Activated CD4-positive, alpha-beta T cell treated with anti-CD3 and anti-CD28 coated beads for 36 hours (primary cell): ENCODE data around the gene OR4S2. TPM values are rescaled to one million over a fixed set of nuclear protein-coding genes. Genes with fewer than 3 reads are reported as not detected.

Source experiments
- ATAC-seq: fragments of 200-7000 bp; cut with Tn5 transposase; one replicate; pipeline ENCODE4 v1.10.0; 2021; ENCODE audit warnings: mild to moderate bottlenecking, moderate library complexity
- CTCF ChIA-PET: fragments of 350-600 bp; sonication (Branson Sonifier 250); formaldehyde crosslinking; loops from one replicate; lab custom pipeline; 2021; ENCODE audit warnings: antibody characterized with exemption; lab: Charles Lee
- POLR2A ChIA-PET: fragments of 350-600 bp; sonication (Branson Sonifier 250); formaldehyde crosslinking; loops from one replicate; lab custom pipeline; 2021; ENCODE audit warnings: antibody characterized with exemption, inconsistent platforms; lab: Charles Lee
- DNase-seq: peaks from one replicate; pipeline ENCODE4 v3.0.0-alpha.2; 2020
- H3K27ac Mint-ChIP-seq: one replicate; pipeline ENCODE4 v1.8.0; 2021; ENCODE audit warnings: mixed read lengths
- H3K27me3 Mint-ChIP-seq: one replicate; pipeline ENCODE4 v1.8.0; 2021; ENCODE audit warnings: mixed read lengths
- H3K36me3 Mint-ChIP-seq: one replicate; pipeline ENCODE4 v1.8.0; 2021; ENCODE audit warnings: low read depth, mixed read lengths
- H3K4me1 Mint-ChIP-seq: one replicate; pipeline ENCODE4 v1.8.0; 2021; ENCODE audit warnings: mixed read lengths
- H3K4me3 Mint-ChIP-seq: one replicate; pipeline ENCODE4 v1.8.0; 2021; ENCODE audit warnings: mild to moderate bottlenecking, moderate library complexity, mixed read lengths
- H3K9me3 Mint-ChIP-seq: one replicate; pipeline ENCODE4 v1.8.0; 2021; ENCODE audit warnings: low read depth, mixed read lengths
- intact Hi-C, 2 experiments: fragments of 100-400 bp; cut with DNase I in 1 of 2; cut with micrococcal nuclease in 1 of 2; formaldehyde crosslinking; loops; one replicate each; pipeline versions ENCODE4 v1.14.2 to v1.15.1; 2022 to 2024; cut with DNase I, micrococcal nuclease
- total RNA-seq, 2 experiments: library from RNA; stranded (reverse); gene quantifications; one replicate each; pipeline ENCODE4 v1.2.3, GENCODE V29; 2021

OR4S2 gene, protein sequence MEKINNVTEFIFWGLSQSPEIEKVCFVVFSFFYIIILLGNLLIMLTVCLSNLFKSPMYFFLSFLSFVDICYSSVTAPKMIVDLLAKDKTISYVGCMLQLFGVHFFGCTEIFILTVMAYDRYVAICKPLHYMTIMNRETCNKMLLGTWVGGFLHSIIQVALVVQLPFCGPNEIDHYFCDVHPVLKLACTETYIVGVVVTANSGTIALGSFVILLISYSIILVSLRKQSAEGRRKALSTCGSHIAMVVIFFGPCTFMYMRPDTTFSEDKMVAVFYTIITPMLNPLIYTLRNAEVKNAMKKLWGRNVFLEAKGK
- total RNA-seq: not detected

DNA sequence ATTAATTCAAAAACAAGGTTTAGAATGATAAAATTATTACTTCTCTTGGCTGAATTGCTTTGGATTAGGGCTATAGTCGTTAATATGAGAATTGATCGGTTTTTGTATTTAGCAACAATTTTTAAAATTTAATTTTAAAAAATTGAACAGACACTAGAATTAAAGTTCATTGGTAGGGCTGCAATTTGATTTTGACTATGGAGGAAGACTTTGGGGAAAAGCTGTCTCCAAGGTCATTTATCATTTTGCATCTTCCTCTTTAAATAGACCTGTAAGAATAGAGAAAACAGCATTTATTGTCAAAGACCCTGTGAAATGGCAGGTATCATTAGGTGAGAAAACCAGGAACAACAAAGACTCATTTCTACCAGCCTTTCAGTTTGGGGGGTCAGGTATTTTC is at the start of gene OR4S2:
Gene OR4S2, plus strand, starts transcription at position 301 of the 400 bp plus-strand sequence. CDS start 2,577 bp downstream, outside the sequence.
- POLR2A ChIA-PET: no interaction called here
- CTCF ChIA-PET: no interaction called here
- DNase-seq (no peak), ATAC-seq (no peak)
- no peaks in the 10 kb centered on the region for H3K27me3 Mint-ChIP-seq
- no peak within 1 kb of the TSS for H3K27ac Mint-ChIP-seq
- H3K4me1 Mint-ChIP-seq: no peaks in the 10 kb centered on the region
- peaks cover 2% of the 10 kb centered on the region for H3K9me3 Mint-ChIP-seq
- intact Hi-C loops: no loop called here
- no peak within 1 kb of the TSS for H3K4me3 Mint-ChIP-seq
- H3K36me3 Mint-ChIP-seq: no peaks in the 10 kb centered on the region

DNA sequence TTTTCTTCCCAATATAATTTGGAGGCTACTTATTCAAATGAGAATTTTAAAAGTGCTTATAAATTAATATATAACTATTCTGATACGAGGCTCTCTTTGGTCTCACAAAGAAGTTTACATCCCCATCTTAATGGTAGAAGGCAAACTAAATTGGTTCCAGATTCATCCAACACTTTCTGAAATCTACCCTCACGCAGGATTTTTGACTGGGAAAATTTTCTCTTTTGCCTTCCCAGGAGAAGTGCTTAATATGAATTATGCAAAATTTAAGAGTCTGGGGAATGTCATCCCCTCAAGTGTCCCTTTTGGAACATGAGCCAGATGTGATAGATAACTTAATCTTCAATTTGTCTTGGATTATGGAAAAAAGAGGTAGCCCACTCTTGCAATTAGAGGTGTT is 40.6 kb upstream of the OR4S2 start, which contains the start of gene OR4C11:
Gene OR4C11, minus strand, starts transcription at position 101 of the 400 bp plus-strand sequence. CDS start 3,272 bp downstream, outside the sequence.
- H3K36me3 Mint-ChIP-seq: no peaks in the 10 kb centered on the region
- H3K27me3 Mint-ChIP-seq: no peaks in the 10 kb centered on the region
- no peak within 1 kb of the TSS for H3K27ac Mint-ChIP-seq
- CTCF ChIA-PET: no interaction called here
- DNase-seq (no peak), ATAC-seq (no peak)
- H3K4me1 Mint-ChIP-seq: no peaks in the 10 kb centered on the region
- POLR2A ChIA-PET: no interaction called here
- intact Hi-C loops: no loop called here
- no peak within 1 kb of the TSS for H3K4me3 Mint-ChIP-seq
- no peaks in the 10 kb centered on the region for H3K9me3 Mint-ChIP-seq

DNA sequence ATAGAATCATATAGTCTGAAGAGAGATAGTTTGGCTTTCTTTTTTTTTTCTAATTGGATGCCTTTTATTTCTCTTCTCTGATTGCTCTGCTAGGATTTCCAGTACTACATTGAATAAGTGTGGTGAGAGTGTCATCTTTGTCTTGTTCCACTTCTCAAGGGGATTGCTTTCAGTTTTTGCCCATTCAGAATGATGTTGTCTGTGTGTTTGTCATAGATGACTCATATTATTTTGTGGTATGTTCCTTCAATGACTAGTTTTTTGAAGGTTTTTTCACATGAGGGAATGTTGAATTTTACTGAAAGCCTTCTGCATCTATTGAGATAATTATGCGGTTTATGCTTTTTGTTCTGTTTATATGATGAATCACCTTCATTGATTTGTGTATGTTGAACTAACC is 23.6 kb upstream of the OR4S2 start:
- Mint-ChIP-seq H3K36me3 (no peaks in the 10 kb centered on the region), H3K27me3 (no peaks in the 10 kb centered on the region), H3K9me3 (peaks cover 9% of the 10 kb centered on the region), H3K4me1 (no peaks in the 10 kb centered on the region), H3K27ac (no peak overlapping the region), H3K4me3 (no peak overlapping the region)
- ATAC-seq (no peak), DNase-seq (no peak)
- intact Hi-C loops: no loop called here
- ChIA-PET CTCF (no interaction called here), POLR2A (no interaction called here)

DNA sequence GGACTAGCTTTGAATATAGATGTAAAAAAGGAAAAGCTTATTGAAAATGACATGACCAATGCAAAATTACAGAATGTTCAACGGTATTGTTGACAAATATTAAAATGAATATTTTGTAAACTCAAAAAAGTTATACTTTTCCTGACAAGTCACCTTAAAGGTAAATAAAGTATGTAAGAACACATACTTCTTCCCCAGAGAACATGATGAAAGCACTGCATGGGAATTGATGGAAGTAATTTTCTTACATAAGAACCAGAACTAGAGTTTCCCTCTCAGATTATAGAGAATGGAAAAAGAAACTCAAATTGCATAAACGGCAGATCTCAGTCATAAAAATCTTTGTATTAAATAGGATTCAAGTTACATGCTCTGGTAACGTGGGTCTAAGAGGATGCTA is 13.3 kb upstream of the OR4S2 start, which contains the start of gene OR4P4:
Gene OR4P4, plus strand, starts transcription at position 301 of the 400 bp plus-strand sequence.
- H3K27ac Mint-ChIP-seq: no peak within 1 kb of the TSS
- CTCF ChIA-PET: no interaction called here
- intact Hi-C loops: no loop called here
- H3K36me3 Mint-ChIP-seq: no peaks in the 10 kb centered on the region
- H3K4me3 Mint-ChIP-seq: no peak within 1 kb of the TSS
- POLR2A ChIA-PET: no interaction called here
- DNase-seq (no peak), ATAC-seq (no peak)
- H3K9me3 Mint-ChIP-seq: peaks cover 3% of the 10 kb centered on the region
- H3K4me1 Mint-ChIP-seq: no peaks in the 10 kb centered on the region
- H3K27me3 Mint-ChIP-seq: no peaks in the 10 kb centered on the region

DNA sequence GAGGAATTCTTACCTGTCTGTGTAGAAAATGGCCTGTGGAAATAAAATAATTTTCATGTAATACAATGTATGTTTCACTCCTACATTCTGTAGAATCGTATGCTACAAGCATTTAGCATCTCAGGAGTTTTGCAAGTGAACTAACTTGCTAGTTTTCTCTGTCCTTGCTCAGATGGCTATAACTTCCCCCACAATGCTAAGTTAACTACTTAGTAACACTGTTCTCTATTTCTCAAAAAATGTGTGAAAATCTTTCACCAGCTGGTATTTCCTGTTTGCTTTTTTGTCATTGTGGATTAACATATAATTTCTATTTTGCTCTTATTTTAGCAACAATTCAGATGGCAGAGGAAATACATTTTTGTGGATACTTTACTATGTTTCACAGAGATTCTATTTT is 4.4 kb downstream of the OR4S2 start:
- H3K36me3 Mint-ChIP-seq: no peaks in the 10 kb centered on the region
- H3K4me3 Mint-ChIP-seq: no peak overlapping the region
- peaks cover 6% of the 10 kb centered on the region for H3K9me3 Mint-ChIP-seq
- no peak for ATAC-seq
- ChIA-PET CTCF (no interaction called here), POLR2A (no interaction called here)
- H3K4me1 Mint-ChIP-seq: no peaks in the 10 kb centered on the region
- no peak for DNase-seq
- no peaks in the 10 kb centered on the region for H3K27me3 Mint-ChIP-seq
- intact Hi-C loops: no loop called here
- H3K27ac Mint-ChIP-seq: no peak overlapping the region

DNA sequence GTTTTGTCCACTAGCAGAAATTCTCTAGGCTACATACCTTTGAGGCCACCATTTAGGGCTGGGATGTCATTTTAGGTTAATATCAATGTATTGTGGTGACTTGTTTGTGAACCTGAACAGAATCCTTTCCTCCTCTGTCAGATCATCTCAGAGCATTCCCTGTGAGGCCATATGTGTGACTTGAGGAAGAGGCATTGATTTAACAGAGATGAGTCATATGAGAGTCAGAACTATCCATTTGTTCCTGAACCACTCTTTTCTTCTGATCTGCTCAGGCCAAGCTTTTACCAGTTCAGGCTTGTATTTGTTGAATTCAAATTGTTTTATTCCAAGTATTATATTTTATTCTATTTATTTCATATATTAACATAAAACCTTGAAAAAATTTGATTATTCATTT is 7.0 kb downstream of the OR4S2 start:
- ATAC-seq: no peak

DNA sequence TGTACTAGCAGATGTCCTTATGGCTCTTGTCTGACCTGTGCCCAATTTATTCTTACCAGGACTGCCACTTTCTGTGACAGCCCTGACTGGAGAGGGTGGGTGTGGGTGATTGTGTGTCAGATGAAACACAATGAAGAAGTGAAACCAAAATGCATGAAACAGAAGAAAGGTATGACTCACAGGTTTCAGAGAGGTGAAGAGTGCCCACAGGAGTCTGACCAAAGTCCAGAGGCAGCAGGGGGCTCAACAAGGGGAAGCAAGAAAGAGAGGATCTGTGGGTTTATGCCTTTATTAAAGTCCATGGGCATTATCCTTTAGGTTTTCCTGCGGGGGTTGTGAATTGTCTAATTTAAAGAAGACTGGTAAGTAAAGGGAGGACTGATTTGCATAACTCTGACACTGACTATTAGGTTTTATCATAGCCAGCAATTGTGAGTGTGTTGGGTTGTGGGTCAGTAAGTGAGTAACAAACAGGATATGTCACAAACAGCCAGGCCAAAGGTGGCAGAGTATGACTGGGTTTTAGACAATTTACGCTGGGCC is 10.0 kb downstream of the OR4S2 start:
- no peaks in the 10 kb centered on the region for H3K27me3 Mint-ChIP-seq
- intact Hi-C loops: no loop called here
- DNase-seq (no peak), ATAC-seq (no peak)
- ChIA-PET POLR2A (no interaction called here), CTCF (no interaction called here)
- no peaks in the 10 kb centered on the region for H3K4me1 Mint-ChIP-seq
- H3K9me3 Mint-ChIP-seq: peaks cover 5% of the 10 kb centered on the region
- H3K36me3 Mint-ChIP-seq: no peaks in the 10 kb centered on the region
- no peak overlapping the region for H3K4me3 Mint-ChIP-seq
- no peak overlapping the region for H3K27ac Mint-ChIP-seq

More for the DNA sequence above, 7.0 kb downstream of the OR4S2 start:
- Mint-ChIP-seq H3K4me1 (no peaks in the 10 kb centered on the region), H3K36me3 (no peaks in the 10 kb centered on the region), H3K9me3 (peaks cover 8% of the 10 kb centered on the region), H3K27me3 (no peaks in the 10 kb centered on the region), H3K27ac (no peak overlapping the region), H3K4me3 (no peak overlapping the region)
- no peak for DNase-seq
- ChIA-PET CTCF (no interaction called here), POLR2A (no interaction called here)
- intact Hi-C loops: no loop called here

DNA sequence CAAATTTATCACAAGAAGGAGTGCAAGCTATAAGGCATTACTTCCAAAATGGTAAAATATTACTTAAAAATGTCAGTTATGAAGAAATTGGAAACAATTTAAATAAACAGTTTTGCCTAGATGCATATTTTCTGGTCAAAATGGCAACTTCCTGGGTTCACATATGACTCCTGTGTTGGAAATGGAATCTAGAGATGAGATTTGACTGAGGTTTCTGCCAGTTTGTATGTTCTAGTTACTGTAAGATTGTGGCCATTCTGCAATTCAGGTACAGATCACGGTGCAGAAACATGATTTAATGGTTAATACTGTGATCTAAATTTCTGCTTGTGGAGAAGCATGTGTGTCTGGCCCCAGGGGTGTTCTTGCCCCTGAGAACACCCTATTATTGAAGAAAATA is 10.5 kb downstream of the OR4S2 start:
- CTCF ChIA-PET: no interaction called here
- Mint-ChIP-seq H3K27ac (no peak overlapping the region), H3K36me3 (no peaks in the 10 kb centered on the region), H3K9me3 (peaks cover 5% of the 10 kb centered on the region), H3K4me3 (no peak overlapping the region), H3K27me3 (no peaks in the 10 kb centered on the region), H3K4me1 (no peaks in the 10 kb centered on the region)
- ATAC-seq (no peak), DNase-seq (no peak)
- POLR2A ChIA-PET: no interaction called here
- intact Hi-C loops: no loop called here

DNA sequence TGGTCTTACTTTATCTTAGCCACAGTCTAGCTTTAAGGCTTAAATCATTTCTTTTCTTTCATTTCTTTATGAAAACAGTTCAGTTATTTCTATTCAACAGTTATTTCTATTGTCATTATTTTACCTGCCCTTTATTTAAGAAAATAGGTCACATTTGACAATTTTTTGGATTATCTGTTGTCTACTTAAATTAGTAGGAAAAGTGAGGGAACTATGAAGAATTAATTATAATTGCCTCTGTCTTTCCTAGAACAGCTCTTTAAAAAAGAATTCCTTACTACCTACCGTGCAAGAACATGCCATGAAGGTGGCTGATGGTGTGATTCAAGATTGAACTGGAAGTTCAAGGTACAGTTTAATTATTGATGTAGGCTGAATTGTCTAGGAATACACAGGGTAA is 13.8 kb downstream of the OR4S2 start, which contains the start of gene OR4C6:
Gene OR4C6, plus strand, starts transcription at position 301 of the 400 bp plus-strand sequence. CDS start 2,966 bp downstream, outside the sequence.
- POLR2A ChIA-PET: no interaction called here
- CTCF ChIA-PET: no interaction called here
- DNase-seq (no peak), ATAC-seq (no peak)
- no peaks in the 10 kb centered on the region for H3K36me3 Mint-ChIP-seq
- intact Hi-C loops: loop anchor here in 1 of 2 experiments (5.0 kb wide), 1 partner anchor 40 kb away; no protein-coding TSS in a partner anchor
- no peaks in the 10 kb centered on the region for H3K27me3 Mint-ChIP-seq
- H3K4me3 Mint-ChIP-seq: no peak within 1 kb of the TSS
- H3K4me1 Mint-ChIP-seq: no peaks in the 10 kb centered on the region
- peaks cover 4% of the 10 kb centered on the region for H3K9me3 Mint-ChIP-seq
- H3K27ac Mint-ChIP-seq: no peak within 1 kb of the TSS

DNA sequence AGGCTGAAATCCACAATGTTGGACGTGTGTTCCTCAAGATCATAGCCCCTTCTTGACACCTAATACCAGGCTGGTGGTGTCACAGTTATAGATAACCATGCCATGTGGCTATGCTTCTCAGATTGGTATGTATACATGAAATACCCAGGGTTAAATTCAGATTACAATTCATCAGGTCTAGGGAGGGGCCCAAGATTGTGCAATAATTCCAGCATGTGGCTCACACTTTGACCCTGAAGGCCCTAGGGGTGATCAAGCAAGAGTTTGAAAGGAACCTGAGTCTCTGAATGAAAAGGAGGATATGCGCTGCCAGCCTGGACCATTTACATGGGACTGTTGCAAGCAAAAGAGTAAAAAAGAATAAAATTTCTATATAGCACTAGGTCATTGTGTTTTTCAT is 21.2 kb downstream of the OR4S2 start:
- Mint-ChIP-seq H3K9me3 (no peaks in the 10 kb centered on the region), H3K36me3 (no peaks in the 10 kb centered on the region), H3K27ac (no peak overlapping the region), H3K27me3 (no peaks in the 10 kb centered on the region), H3K4me1 (no peaks in the 10 kb centered on the region), H3K4me3 (no peak overlapping the region)
- DNase-seq: no peak
- CTCF ChIA-PET: no interaction called here
- no peak for ATAC-seq
- POLR2A ChIA-PET: no interaction called here
- intact Hi-C loops: no loop called here

DNA sequence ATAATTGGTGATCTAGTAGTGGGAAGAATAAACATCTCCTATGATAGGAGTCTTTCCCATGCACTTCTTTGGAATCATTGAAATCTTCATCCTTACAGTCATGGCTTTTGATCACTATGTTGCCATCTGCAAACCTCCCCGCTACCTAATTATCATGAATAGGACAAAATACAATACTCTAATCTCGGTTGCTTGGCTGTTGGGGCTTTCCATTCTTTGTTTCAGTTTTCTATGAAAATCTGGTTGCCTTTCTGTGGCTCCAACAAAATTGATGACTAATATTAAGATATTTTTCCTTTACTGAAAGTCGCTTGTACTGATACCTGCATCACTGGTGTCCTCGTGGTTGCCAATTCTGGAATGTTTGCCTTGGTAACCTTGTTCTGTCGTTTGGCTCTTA is 25.7 kb downstream of the OR4S2 start:
- POLR2A ChIA-PET: no interaction called here
- H3K4me3 Mint-ChIP-seq: no peak overlapping the region
- CTCF ChIA-PET: no interaction called here

DNA sequence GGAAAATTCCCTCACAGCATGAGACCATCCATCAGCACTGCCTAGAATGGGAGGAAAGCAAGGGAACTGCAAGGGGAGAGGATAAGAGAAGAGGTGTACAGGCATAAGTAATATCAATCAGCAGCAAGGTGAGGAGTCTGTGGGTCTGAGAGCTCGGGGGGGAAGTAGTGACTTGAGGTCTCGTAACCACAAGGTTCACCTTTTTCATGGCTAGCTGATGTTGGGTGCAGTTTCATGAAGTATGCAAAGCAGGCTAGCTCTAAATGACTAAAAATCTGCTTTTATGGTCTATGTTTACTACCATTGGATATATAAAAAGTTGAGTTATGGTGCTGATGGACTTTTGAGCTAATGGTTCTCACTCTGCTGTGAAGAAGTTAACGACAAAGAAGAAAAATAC is 49.7 kb downstream of the OR4S2 start:
- POLR2A ChIA-PET: interaction anchor here (0.7 kb wide), 1 partner anchor 389 kb away, joined by 3 read pairs; no protein-coding TSS in a partner anchor
- no peaks in the 10 kb centered on the region for H3K4me1 Mint-ChIP-seq
- H3K36me3 Mint-ChIP-seq: no peaks in the 10 kb centered on the region
- H3K27me3 Mint-ChIP-seq: no peaks in the 10 kb centered on the region
- CTCF ChIA-PET: no interaction called here
- no peak overlapping the region for H3K4me3 Mint-ChIP-seq
- DNase-seq (no peak), ATAC-seq (no peak)
- no peak overlapping the region for H3K27ac Mint-ChIP-seq
- intact Hi-C loops: no loop called here
- peaks cover 14% of the 10 kb centered on the region for H3K9me3 Mint-ChIP-seq

More for the DNA sequence above, 25.7 kb downstream of the OR4S2 start:
- Mint-ChIP-seq H3K27me3 (no peaks in the 10 kb centered on the region), H3K27ac (no peak overlapping the region), H3K4me1 (no peaks in the 10 kb centered on the region), H3K36me3 (no peaks in the 10 kb centered on the region), H3K9me3 (no peaks in the 10 kb centered on the region)
- DNase-seq (no peak), ATAC-seq (no peak)
- intact Hi-C loops: no loop called here
